Activated CD4-positive, alpha-beta T cell treated with anti-CD3 and anti-CD28 coated beads for 36 hours (primary cell): ENCODE measurements around the gene ANAPC2. TPM values are rescaled to one million over a fixed set of nuclear protein-coding genes. Genes with fewer than 3 reads are reported as not detected.
A peak's percentile ranks its signal among the peaks of the same experiment; 100 is the strongest.

Experiments
- ATAC-seq: fragments of 200-7000 bp; cut with Tn5 transposase; one replicate; pipeline ENCODE4 v1.10.0; 2021; ENCODE audit warnings: mild to moderate bottlenecking, moderate library complexity
- CTCF ChIA-PET: fragments of 350-600 bp; sonication (Branson Sonifier 250); formaldehyde crosslinking; loops from one replicate; lab custom pipeline; 2021; ENCODE audit warnings: antibody characterized with exemption; lab: Charles Lee
- POLR2A ChIA-PET: fragments of 350-600 bp; sonication (Branson Sonifier 250); formaldehyde crosslinking; loops from one replicate; lab custom pipeline; 2021; ENCODE audit warnings: antibody characterized with exemption, inconsistent platforms; lab: Charles Lee
- DNase-seq: peaks from one replicate; pipeline ENCODE4 v3.0.0-alpha.2; 2020
- H3K27ac Mint-ChIP-seq: one replicate; pipeline ENCODE4 v1.8.0; 2021; ENCODE audit warnings: mixed read lengths
- H3K27me3 Mint-ChIP-seq: one replicate; pipeline ENCODE4 v1.8.0; 2021; ENCODE audit warnings: mixed read lengths
- H3K36me3 Mint-ChIP-seq: one replicate; pipeline ENCODE4 v1.8.0; 2021; ENCODE audit warnings: low read depth, mixed read lengths
- H3K4me1 Mint-ChIP-seq: one replicate; pipeline ENCODE4 v1.8.0; 2021; ENCODE audit warnings: mixed read lengths
- H3K4me3 Mint-ChIP-seq: one replicate; pipeline ENCODE4 v1.8.0; 2021; ENCODE audit warnings: mild to moderate bottlenecking, moderate library complexity, mixed read lengths
- H3K9me3 Mint-ChIP-seq: one replicate; pipeline ENCODE4 v1.8.0; 2021; ENCODE audit warnings: low read depth, mixed read lengths
- intact Hi-C, 2 experiments: fragments of 100-400 bp; cut with DNase I in 1 of 2; cut with micrococcal nuclease in 1 of 2; formaldehyde crosslinking; loops; one replicate each; pipeline versions ENCODE4 v1.14.2 to v1.15.1; 2022 to 2024; cut with DNase I, micrococcal nuclease
- total RNA-seq, 2 experiments: library from RNA; stranded (reverse); gene quantifications; one replicate each; pipeline ENCODE4 v1.2.3, GENCODE V29; 2021

ANAPC2 gene
- total RNA-seq, 2 experiments from 2014 or later = 30.8 to 38.4 TPM

- ChIA-PET POLR2A (no interaction called here), CTCF (interaction anchor here (1.0 to 1.7 kb wide), 2 partner anchors 11 to 22 kb away, joined by 3 to 4 read pairs; partner anchors contain the start of gene TPRN)
- H3K36me3 Mint-ChIP-seq = peaks cover 20% of the 10 kb centered on the region
- ATAC-seq (no peak), DNase-seq (no peak)
- no peaks in the 10 kb centered on the region for H3K27me3 Mint-ChIP-seq
- no peak overlapping the region for H3K4me3 Mint-ChIP-seq
- peaks cover 11% of the 10 kb centered on the region for H3K4me1 Mint-ChIP-seq
- no peaks in the 10 kb centered on the region for H3K9me3 Mint-ChIP-seq
- intact Hi-C loops = no loop called here
- no peak overlapping the region for H3K27ac Mint-ChIP-seq
Measured at GRCh38 chr9:137211532-137211931, 23.2 kb upstream of the ANAPC2 start.

DNA sequence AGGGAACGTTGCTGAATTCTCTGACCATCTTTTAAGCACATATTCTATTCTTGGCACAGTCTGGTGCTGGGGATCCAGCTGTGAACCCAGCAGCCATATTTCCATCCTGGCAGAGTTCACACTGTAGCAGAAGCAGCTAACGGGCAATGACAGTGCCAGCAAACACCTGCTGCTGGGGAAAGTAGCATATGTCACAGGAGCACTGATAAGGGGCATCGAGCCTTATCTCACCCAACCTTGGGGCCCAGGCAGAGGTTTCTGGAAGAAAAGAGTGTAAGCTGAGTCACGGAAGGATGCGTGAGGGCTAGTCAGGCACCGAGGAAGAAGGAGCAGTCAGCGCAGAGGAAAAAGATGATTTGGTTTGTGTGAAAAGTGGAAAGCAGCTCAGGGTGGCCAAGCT is 18.2 kb upstream of the ANAPC2 start:
- intact Hi-C loops = no loop called here
- peak overlapping the region; percentile 93 for H3K4me3 Mint-ChIP-seq
- peaks cover 20% of the 10 kb centered on the region for H3K36me3 Mint-ChIP-seq
- peak overlapping the region; percentile 84 for H3K27ac Mint-ChIP-seq
- CTCF ChIA-PET = interaction anchor here (1.2 to 1.9 kb wide), 3 partner anchors 10 to 30 kb away, joined by 3 to 8 read pairs (median 4); a partner anchor contains a TSS
- no peak for DNase-seq
- POLR2A ChIA-PET = interaction anchor here (0.6 kb wide), 1 partner anchor 804 kb away, joined by 3 read pairs; no protein-coding TSS in a partner anchor
- no peak for ATAC-seq
- H3K4me1 Mint-ChIP-seq = peaks cover 35% of the 10 kb centered on the region
- no peaks in the 10 kb centered on the region for H3K27me3 Mint-ChIP-seq
- H3K9me3 Mint-ChIP-seq = no peaks in the 10 kb centered on the region

DNA sequence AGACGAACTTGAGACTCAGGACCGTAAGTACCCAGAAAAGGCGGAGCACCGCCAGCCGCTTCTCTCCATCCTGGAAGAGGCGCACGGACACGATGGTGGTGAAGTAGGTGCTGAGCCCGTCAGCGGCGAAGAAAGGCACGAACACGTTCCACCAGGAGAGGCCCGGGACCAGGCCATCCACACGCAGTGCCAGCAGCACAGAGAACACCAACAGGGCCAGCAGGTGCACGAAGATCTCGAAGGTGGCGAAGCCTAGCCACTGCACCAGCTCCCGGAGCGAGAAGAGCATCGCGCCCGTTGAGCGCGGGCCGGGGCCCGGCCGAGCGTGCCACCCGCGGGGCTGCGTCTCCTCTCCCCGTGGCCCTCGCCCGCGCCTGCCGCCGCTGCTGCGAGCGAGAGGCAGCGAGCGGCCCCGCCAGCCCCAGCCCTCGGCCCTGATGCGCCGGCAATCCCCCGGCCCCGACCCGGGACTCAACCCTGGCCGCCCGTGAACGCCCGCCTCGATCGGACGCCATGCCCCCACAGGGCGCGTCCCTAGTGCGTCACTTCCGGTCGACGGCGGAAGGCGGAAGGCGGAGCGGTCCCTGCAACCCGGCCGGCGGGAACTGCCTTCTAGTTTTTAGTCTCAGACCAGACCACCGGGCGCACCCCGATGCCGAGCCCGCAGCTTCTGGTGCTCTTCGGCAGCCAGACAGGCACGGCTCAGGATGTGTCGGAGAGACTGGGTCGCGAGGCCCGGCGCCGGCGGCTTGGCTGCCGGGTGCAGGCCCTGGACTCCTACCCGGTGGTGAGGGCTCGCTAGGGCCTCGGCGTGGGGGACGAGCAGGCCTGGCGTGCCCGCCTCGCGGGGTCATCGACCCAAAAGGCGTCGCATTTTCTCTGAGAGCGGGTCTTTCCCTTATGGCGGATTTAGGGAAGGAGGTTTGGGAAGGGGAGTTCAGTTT is 17.0 kb upstream of the ANAPC2 start, which contains the start of the genes NDOR1 and TMEM203:
Gene NDOR1 (plus strand): TSS at position 575 of the 944 bp plus-strand sequence. CDS start 78 bp downstream, at position 653.
Gene TMEM203 (minus strand): TSS at position 523 of the 944 bp plus-strand sequence. CDS start 234 bp downstream, at position 289.
- DNase-seq = peak; percentile 97
- no peaks in the 10 kb centered on the region for H3K9me3 Mint-ChIP-seq
- intact Hi-C loops = loop anchor here (1.0 to 2.0 kb wide), 8 partner anchors 16 to 91 kb away; partner anchors contain the start of genes TUBB4B (in 2 of the 2), ANAPC2 (in 1 of the 2), DPP7 (in 1 of the 2) and NELFB (in 1 of the 2)
- peaks cover 20% of the 10 kb centered on the region for H3K36me3 Mint-ChIP-seq
- peak; percentile 53 for ATAC-seq
- ChIA-PET CTCF (interaction anchor here (0.8 to 2.4 kb wide), 3 partner anchors 18 to 364 kb away, joined by 4 to 11 read pairs (median 9); partner anchors contain the start of genes RNF208 and RNF224), POLR2A (interaction anchor here (0.7 kb wide), 1 partner anchor 122 kb away, joined by 3 read pairs; no protein-coding TSS in a partner anchor)
- peak within 1 kb of the TSS; percentile 93 for H3K27ac Mint-ChIP-seq
- H3K4me1 Mint-ChIP-seq = peaks cover 39% of the 10 kb centered on the region
- peak within 1 kb of the TSS; percentile 93 for H3K4me3 Mint-ChIP-seq
- H3K27me3 Mint-ChIP-seq = no peaks in the 10 kb centered on the region

DNA sequence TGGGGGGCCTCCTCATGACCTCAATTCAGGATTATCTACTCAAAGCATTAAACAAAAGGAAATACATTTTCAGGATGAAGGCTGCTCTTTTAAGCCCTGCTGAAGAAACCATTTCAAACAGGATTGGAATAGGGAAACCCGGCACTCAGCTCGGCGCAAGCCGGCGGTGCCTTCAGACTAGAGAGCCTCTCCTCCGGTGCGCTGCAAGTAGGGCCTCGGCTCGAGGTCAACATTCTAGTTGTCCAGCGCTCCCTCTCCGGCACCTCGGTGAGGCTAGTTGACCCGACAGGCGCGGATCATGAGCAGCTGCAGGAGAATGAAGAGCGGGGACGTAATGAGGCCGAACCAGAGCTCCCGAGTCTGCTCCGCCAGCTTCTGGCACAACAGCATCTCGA is 16.4 kb upstream of the ANAPC2 start:
- Mint-ChIP-seq H3K4me1 (peaks cover 39% of the 10 kb centered on the region), H3K27me3 (no peaks in the 10 kb centered on the region), H3K27ac (peak overlapping the region; percentile 93), H3K9me3 (no peaks in the 10 kb centered on the region), H3K4me3 (peak overlapping the region; percentile 93), H3K36me3 (peaks cover 18% of the 10 kb centered on the region)
- DNase-seq (no peak), ATAC-seq (no peak)
- ChIA-PET CTCF (interaction anchor here (0.6 to 2.4 kb wide), 5 partner anchors 18 to 363 kb away, joined by 3 to 11 read pairs (median 5); partner anchors contain the start of genes RNF208 and RNF224), POLR2A (interaction anchor here (0.7 to 1.0 kb wide), 2 partner anchors 50 to 121 kb away, joined by 3 read pairs; partner anchors contain the start of gene NELFB)
- intact Hi-C loops = loop anchor here (1.0 to 5.0 kb wide), 9 partner anchors 15 to 317 kb away; partner anchors contain the start of genes TUBB4B (in 2 of the 2), ANAPC2 (in 1 of the 2), DPP7 (in 1 of the 2) and NELFB (in 1 of the 2)

DNA sequence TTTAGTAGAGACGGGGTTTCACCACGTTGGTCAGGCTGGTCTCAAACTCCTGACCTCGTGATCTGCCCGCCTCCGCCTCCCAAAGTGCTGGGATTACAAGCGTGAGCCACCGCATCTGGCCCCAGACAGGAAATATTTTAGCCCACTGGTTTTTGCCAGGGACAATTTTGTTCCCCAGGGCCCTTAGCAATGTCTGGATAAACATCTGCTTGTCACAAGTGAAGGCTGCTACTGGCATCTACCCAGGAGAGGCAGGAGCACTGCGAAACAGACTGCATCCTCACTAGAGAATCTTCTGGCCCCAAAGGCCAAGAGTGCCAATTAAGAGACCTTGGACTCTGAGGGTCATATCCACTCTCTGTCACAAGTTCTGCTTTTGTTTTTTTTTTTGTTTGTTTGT is 14.6 kb upstream of the ANAPC2 start:
- DNase-seq (no peak), ATAC-seq (no peak)
- ChIA-PET POLR2A (no interaction called here), CTCF (interaction anchor here (1.9 kb wide), 1 partner anchor 34 kb away, joined by 5 read pairs; no protein-coding TSS in a partner anchor)
- Mint-ChIP-seq H3K4me3 (no peak overlapping the region), H3K36me3 (peaks cover 14% of the 10 kb centered on the region), H3K4me1 (peaks cover 43% of the 10 kb centered on the region), H3K9me3 (no peaks in the 10 kb centered on the region), H3K27me3 (no peaks in the 10 kb centered on the region), H3K27ac (no peak overlapping the region)
- intact Hi-C loops = loop anchor here in 1 of 2 experiments (5.0 kb wide), 1 partner anchor 316 kb away; the partner anchor contains the start of gene TRAF2

DNA sequence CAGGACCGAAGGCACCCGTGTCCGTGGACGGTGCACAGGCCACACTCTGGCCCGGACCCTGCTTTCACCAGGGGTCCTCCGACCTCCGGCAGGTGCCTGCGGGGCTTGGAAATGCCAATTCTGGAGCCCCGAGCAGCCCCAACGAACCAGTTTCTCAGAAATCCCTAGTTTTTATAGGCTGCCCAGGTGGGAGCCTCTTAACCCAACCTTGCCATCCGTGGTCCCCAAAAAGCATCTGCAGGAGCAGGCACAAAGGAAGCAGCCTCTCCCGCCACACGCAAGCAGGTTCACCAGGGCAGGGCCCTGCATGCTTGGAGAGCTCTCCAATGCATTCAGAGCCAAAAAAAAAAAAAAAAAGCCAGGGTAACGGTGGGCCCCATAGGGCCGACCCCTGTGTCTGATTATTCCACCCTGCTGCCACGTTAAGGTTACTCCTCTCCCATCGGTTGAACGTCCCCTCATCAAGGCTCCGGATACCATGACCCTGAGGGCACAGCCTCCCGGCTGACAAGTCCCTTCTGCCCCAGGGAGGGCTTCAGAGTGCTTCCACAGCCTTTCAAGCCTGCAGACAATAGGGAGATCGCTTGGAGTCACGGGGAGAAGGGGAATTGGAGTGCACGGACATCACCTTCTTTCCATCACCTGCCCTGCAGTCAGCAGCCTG is 13.0 kb upstream of the ANAPC2 start:
- Mint-ChIP-seq H3K27me3 (no peaks in the 10 kb centered on the region), H3K4me1 (peaks cover 30% of the 10 kb centered on the region), H3K36me3 (peaks cover 4% of the 10 kb centered on the region), H3K9me3 (no peaks in the 10 kb centered on the region), H3K4me3 (peak overlapping the region; percentile 79), H3K27ac (peak overlapping the region; percentile 76)
- CTCF ChIA-PET = interaction anchor here (0.7 to 1.3 kb wide), 9 partner anchors 10 to 115 kb away, joined by 3 to 5 read pairs (median 4); partner anchors contain the start of genes ANAPC2, MAN1B1, NELFB and RNF224
- intact Hi-C loops = loop anchor here in 1 of 2 experiments (5.0 kb wide), 1 partner anchor 314 kb away; the partner anchor contains the start of gene TRAF2
- POLR2A ChIA-PET = interaction anchor here (0.5 to 1.2 kb wide), 7 partner anchors 12 to 424 kb away, joined by 3 to 8 read pairs (median 4); partner anchors contain the start of genes SSNA1 and TUBB4B
- no peak for DNase-seq
- ATAC-seq = no peak

GRCh38 chr9:137200311-137201204 is 12.2 kb upstream of the ANAPC2 start, which contains the start of gene TPRN:
TSS of gene TPRN (minus strand) at chr9:137200741. CDS start at chr9:137200711, 30 bp downstream.
- H3K4me3 Mint-ChIP-seq = peak within 1 kb of the TSS; percentile 79
- peaks cover 1% of the 10 kb centered on the region for H3K36me3 Mint-ChIP-seq
- ChIA-PET POLR2A (interaction anchor here (0.5 to 1.2 kb wide), 7 partner anchors 12 to 425 kb away, joined by 3 to 8 read pairs (median 4); partner anchors contain the start of genes SSNA1 and TUBB4B), CTCF (interaction anchor here (0.7 to 1.1 kb wide), 7 partner anchors 10 to 114 kb away, joined by 3 to 5 read pairs (median 4); partner anchors contain the start of genes MAN1B1, NELFB, RNF224 and TUBB4B)
- intact Hi-C loops = loop anchor here (1.0 to 5.0 kb wide), 13 partner anchors 12 to 717 kb away; partner anchors contain the start of genes ANAPC2 (in 2 of the 2), SSNA1 (in 2 of the 2), ABCA2 (in 1 of the 2) and EXD3 (in 1 of the 2)
- no peaks in the 10 kb centered on the region for H3K9me3 Mint-ChIP-seq
- no peaks in the 10 kb centered on the region for H3K27me3 Mint-ChIP-seq
- peak within 1 kb of the TSS; percentile 76 for H3K27ac Mint-ChIP-seq
- peak; percentile 99 for ATAC-seq
- peak; percentile 99 for DNase-seq
- peaks cover 29% of the 10 kb centered on the region for H3K4me1 Mint-ChIP-seq

DNA sequence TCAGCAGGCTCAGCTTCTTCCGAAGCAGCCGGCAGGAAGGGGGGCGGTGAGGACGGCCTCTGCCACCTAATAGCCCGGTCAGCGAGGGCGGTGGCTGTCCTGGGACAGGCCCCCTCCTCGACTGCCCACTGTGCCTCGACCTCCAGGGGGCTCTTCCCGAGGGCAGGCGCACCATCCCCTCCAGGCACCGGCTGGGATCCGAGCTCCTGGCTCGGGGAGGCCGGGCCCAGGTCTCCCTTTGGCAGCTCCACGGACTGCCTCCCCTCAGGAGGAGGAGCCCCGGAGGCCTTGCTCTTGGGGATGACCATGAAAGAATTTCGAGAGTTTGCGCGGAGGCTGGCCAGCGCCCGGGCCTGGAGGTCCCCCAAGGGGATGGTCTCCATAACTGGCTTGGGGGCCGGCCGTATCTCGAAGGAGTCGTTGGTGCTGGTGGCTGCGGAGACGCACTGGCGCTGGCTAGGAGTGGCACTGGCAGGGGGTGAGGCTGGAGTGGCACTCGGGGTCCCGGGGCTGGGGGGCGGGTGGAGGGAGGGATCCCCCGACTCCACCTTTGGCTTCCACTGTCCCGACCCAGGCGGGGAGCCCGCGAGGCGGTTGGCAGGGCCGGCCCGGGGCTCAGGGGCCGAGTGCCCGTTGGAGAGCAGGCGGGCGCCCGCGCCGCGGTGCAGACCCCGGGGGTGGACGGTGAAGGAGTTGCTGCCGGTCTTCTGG is 11.2 kb upstream of the ANAPC2 start:
- Mint-ChIP-seq H3K27ac (no peak overlapping the region), H3K9me3 (no peaks in the 10 kb centered on the region), H3K27me3 (no peaks in the 10 kb centered on the region), H3K36me3 (no peaks in the 10 kb centered on the region), H3K4me3 (peak overlapping the region; percentile 72), H3K4me1 (peaks cover 29% of the 10 kb centered on the region)
- no peak for ATAC-seq
- intact Hi-C loops = loop anchor here (1.0 to 5.0 kb wide), 13 partner anchors 11 to 716 kb away; partner anchors contain the start of genes ANAPC2 (in 2 of the 2), SSNA1 (in 2 of the 2), ABCA2 (in 1 of the 2) and EXD3 (in 1 of the 2)
- POLR2A ChIA-PET = no interaction called here
- DNase-seq = no peak
- CTCF ChIA-PET = no interaction called here

GRCh38 chr9:137198902-137199283 is 10.5 kb upstream of the ANAPC2 start:
- ChIA-PET CTCF (interaction anchor here (0.5 kb wide), 1 partner anchor 527 kb away, joined by 3 read pairs; no protein-coding TSS in a partner anchor), POLR2A (interaction anchor here (1.0 kb wide), 1 partner anchor 45 kb away, joined by 3 read pairs; no protein-coding TSS in a partner anchor)
- H3K27ac Mint-ChIP-seq = no peak overlapping the region
- H3K27me3 Mint-ChIP-seq = no peaks in the 10 kb centered on the region
- DNase-seq = no peak
- H3K9me3 Mint-ChIP-seq = no peaks in the 10 kb centered on the region
- H3K4me1 Mint-ChIP-seq = peaks cover 22% of the 10 kb centered on the region
- no peaks in the 10 kb centered on the region for H3K36me3 Mint-ChIP-seq
- peak overlapping the region; percentile 72 for H3K4me3 Mint-ChIP-seq
- intact Hi-C loops = no loop called here
- ATAC-seq = no peak
